HG02571 (cell line): ENCODE data around the gene PICALM.
"Not testable (repeated sequence)": the region's sequence is repeated elsewhere in the genome, so short reads cannot be mapped to it uniquely, and the experiment has no call there.

ENCODE experiments used
- ATAC-seq: cut with Tn5 transposase; IDR thresholded peaks from one replicate; pipeline ENCODE4 v1.9.1; 2021; ENCODE audit warnings: mild to moderate bottlenecking, moderate library complexity; ENCODE audit not compliant: unreplicated experiment

The PICALM gene

DNA sequence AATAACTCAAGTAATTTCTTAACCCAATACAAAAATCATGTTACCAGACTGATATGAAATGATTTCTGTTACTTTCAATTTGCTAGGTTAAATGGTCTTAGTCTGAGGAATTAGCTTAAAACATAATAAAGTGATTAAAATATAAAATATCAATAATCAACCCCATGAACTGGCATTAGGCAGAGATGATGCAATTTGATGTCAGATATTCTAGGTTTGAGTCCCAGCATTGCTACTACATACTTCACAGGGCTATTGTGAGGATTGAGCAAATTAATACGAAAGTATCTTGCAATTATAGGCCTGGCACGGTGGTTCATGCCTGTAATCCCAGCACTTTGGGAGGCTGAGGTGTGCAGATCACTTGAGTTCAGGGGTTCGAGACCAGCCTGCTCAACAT, 66.5 kb downstream of the PICALM start:
- no peak for ATAC-seq

DNA sequence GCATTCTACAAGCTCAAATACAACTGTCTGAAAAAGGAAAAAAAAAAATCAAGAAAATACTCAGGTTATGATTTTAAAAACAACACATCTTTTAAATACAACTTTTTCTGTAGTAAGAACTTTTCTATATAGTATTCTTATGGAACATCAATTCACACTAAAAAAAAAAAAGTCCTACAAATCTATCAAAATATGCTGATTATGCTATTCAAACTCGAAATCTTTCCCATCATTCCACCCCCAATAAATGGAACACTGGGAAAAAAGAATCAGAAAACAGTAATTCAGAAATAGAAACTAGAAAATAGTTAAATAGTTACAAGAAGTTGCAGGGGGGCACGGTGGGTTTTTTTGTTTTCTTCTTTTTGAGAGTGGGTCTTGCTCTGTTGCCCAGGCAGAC, 77.4 kb downstream of the PICALM start:
- no peak for ATAC-seq

DNA sequence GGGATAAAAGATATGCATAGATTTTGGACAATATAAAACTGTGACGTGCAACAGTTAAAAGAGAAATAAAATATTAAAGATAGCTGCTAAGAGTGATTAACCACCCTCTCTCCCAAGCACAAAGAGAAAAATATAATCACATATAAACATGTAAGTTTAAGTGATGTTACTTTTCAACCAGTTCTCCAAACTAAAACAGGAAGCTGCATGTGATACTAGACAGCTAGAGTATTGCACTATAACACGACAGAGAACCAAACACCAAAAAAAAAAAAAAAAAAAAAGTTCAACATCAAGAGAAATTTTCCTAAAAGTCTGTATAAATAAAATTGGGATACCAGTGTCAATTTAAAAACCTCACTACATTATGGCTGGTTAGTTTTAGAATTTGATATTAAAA, 79.1 kb downstream of the PICALM start:
- no peak for ATAC-seq

DNA sequence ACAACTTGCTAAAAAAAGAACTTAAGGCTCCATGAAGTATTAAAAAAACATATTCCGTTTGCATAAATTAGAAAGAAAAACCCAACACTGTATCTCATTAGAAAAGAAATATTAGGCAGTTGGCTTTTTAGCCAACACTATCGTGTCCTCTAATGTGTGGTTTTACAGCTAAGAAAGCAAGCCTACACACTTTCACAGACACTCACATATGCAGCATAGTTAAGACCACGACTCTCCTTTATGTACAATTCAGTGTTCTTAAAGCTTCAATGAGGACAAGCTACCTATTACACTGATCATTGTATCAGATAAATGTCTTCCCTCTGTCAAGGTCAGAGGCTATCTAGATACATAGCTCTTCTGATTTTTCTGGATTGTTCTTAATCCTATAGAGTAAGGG, 80.1 kb downstream of the PICALM start:
- ATAC-seq, result no peak

DNA sequence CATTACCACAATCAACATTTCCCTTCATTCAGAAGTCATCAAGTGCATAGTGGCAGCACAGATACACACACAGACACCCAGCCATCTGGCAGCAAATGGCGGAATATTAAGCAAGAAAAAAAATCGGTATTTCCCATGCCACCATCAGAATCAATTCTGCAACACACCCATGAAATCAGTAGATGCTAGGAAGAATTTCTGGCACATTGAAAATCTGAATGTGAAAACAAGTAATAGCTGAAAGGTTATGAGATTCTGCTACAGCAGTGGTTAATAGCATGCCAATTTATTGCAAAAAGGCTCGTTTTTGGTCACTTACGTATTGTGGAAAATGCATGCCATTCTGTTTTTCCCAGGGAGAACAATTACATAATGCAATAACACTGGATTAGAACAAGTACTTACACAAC, 91.1 kb downstream of the PICALM start:
- no peak for ATAC-seq

DNA sequence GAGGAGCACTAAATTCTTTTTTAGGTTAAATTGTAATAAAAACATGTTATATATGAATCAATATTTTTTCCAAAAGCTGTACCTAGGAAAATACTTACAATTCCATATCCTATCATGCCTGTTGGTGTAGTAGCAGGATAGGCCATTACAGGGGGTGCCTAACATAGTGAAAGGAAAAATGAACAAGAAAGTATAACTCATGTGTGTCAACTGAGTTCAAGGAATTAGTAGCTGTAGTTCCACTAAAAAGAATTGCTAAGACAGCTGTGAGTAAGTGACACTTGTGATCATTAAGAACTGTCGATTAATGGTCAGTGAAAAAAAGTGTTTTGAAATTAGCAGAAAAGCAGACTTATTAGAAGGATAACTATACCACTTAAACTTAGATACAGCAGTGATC, 92.4 kb downstream of the PICALM start:
- ATAC-seq, result no peak

DNA sequence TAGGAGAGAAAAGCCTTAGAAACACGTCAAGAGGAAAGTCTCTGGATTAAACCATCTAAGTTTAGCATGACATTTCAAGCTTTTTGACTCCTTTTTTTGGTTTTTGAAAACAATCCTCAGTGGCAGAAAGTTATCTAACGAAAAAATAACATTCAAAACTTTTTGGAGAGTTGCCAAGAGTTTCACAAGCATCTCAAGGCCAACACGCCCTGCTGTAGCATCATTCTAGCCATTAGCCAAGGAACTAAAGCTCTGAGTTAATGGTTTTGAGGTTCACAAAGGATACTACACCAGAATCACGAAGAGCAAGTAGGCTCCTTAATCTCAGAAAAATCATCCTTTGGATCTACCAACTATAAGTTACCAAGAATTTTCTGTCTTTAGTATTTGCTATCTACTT, 94.8 kb downstream of the PICALM start:
- no peak for ATAC-seq

DNA sequence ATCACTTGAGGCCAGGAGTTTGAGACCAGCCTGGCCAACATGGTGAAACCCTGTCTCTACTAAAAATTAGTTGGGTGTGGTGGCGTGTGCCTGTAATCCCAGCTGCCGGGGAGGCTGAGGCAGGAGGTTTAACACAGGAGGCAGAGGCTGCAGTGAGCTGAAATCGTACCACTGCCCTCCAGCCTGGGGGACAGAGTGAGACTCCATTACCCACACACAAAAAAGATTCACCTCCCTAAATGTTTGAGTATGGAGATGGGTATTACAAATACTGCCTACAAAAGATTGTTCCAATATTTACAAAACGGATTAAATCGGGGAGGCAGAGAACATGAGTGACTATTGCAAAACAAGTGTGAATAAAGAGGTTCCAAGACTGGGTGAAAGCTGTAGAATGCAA, 98.3 kb downstream of the PICALM start:
- ATAC-seq, result no peak

DNA sequence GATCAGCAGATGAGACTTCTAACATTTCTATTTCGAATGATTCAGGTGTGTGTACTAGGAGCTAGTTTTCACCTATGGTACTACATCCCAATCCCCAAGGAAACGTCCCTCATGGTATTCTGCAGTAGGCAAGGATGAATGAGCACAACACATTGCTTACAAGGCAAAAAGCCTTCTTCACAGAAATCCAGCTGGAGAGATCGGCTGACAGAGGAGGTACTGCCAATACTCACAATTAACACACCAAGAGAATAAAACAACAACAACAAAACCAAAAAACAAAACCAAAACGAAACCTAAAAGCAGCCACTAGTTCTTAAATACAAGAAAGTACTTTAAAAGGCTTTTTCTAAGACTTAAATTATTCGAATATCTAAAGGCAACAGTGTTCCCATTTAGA, 101.4 kb downstream of the PICALM start:
- ATAC-seq, result no peak

DNA sequence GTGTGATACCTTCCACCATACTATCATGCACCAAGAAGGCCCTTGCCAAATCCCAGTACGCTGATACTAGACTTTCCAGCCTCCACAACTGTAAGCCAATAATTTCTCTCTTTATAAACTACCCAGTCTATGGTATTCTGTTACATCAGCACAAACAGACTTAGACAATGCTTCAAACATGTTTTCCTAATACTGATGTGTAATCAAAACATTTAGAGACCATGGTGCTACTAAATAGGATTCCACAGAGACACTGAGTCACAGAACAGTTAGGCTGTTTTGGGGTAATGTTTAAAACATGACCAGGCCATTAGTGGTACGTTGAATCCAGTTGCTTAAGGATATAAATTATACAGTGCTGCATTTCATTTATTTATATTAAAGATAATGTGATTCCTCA, 103.7 kb downstream of the PICALM start:
- no peak for ATAC-seq

DNA sequence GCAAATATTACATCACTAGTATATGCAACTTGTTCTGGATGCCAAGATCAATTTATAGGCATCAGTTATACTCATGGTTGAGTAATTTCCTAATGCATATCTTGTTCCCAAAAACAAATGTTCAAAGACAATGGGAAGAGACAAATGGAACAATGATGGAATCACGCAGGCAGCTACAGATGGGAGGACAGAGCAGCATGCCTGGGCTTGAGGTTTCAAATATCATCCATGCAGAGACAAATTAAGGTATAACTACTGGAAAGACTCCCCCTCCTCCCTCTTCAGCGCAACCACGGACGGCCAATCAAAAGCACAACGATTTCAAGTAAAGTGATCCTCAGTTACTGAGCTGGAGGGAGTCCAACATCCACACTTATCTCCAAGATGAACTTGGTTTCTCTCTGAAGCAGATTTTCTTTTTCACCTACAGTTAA, 106.9 kb downstream of the PICALM start:
- no peak for ATAC-seq

DNA sequence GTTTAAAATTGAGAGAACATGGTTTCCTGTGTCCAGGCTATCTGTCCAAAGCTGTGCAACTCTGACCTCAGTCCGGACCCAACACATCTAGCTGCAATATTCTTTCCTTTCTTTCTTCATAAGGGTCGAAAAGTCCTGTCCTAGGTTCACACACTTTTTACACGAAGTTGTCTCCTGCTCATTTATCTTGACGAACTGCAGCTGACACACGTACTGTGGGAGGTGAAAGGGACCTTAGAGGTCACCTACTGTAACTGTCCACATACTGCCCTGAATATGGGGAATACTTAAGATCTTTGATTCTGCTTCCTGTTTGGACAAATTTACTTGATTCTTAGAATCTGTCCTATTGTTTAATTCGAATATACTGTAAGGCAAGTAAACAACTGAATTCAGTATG, 107.8 kb downstream of the PICALM start:
- no peak for ATAC-seq

DNA sequence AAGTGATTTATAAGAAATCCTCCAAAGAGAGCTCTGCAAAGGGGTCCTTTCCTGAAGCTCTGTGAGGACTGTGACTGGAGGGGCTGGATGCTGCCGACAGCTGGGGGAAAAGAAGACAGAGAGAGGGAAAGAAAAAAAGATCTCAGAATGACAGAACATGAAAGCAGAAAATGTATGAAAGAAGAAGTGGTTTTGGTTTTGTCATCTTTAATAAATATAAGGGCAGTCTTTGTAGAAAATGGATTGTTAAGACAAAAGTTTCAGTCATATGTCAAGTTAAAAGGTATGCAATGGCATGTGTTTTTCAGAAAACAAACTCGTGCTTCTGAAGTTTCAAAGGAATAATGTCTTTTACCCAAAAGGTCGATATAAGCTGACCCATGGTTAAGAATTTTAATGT, 108.2 kb downstream of the PICALM start:
- no peak for ATAC-seq

DNA sequence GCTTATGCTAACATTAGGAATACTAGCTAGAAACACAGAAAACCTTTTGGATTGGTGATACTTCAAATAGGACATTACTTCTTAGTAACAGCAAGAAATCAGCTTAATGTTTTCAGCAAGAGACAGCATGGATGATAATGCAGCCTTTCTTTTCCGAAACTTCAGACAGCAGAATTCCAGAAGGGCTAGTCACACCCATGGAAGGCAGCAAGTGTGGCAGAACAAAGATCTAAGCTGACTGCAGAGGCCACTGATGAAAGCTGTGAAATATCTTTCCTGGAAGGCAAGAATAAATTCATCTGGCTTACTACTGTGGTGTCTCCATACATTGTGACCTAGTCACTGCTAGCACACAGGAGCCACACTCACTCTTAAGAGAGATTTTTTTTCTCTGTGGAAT, 113.4 kb downstream of the PICALM start:
- no peak for ATAC-seq

DNA sequence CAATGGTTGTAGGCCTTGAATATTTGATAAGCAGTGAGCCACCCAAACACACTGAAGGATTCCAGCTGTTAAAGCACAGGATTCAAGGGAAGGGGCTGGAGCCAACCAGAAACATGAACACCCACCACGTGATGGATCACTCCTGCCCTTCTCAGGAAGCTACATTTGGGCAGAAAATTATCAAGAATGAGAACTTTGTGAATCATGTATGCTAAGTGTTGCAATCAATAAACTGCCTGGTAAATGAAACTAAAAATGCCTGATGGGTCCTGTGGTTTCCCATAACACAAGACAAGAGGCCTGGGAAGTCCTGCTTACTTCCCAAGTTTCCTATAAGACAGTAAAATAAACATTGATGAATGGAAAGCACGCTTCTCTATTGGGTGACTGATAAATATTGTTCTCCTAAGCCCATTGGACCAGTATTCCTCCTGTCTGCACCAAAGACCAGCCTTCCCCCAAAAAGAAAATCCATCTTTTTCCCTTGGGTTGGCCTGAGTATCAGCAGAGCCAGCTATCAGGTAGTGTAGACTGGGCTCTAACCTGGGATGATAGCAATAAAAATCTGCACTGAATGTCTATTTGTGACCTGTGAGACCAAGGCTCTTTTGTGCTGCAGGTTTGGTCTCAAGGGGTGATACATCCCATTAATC, 115.3 kb downstream of the PICALM start:
- no peak for ATAC-seq

DNA sequence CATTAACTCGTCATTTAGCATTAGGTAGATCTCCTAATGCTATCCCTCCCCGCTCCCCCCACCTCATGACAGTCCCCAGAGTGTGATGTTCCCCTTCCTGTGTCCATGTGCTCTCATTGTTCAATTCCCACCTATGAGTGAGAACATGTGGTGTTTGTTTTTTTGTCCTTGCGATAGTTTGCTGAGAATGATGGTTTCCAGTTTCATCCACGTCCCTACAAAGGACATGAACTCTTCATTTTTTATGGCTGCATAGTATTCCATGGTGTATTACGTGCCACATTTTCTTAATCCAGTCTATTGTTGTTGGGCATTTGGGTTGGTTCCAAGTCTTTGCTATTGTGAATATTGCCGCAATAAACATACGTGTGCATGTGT, 116.8 kb downstream of the PICALM start:
- ATAC-seq, result not testable (repeated sequence)

DNA sequence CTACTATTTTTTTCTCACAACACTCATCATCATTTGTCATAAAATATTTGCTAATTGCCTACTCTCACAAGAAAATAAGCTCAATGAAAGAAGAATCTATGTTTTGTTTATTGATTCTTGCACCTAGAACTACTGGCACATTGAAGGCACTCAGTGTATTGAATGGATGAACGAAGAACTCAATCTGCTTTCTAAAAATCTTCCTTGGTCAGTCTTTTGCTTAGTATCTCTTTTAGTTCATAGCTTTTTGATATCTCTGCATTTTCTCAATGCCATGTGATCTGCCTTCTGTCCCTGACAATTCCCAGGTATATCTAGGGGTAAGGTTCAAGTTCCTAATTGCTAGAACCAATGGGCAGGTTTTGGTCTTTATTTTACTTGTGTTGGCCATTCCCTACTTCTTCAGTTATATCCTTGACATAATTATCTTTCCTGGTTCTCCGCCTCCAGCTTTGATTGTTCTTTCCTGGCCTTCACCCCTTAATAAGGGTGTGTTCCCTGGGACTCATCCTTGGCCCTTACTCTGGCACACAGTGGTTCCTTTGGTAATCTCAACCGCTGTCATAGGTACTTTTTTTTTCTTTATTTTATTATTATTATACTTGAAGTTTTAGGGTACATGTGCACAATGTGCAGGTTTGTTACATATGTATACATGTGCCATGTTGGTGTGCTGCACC, 117.3 kb downstream of the PICALM start:
- ATAC-seq, result no peak

DNA sequence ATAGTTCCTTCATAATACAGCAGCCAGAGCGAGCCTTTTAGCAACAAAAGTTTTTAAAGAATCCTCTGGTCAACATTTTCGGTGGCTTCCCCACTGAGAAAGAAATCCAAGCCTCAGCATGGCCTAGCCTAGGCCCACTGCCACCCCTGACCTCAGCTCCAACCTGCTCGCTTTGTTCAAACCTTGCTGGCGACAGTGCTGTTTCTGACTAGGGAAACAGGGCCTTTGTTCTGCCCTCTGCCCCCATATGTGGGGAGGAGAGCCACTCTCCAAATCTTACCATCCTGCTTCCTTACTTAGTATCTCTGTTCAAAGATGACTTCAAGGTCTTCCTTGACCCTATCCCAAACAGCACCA, 117.9 kb downstream of the PICALM start:
- ATAC-seq, result no peak

DNA sequence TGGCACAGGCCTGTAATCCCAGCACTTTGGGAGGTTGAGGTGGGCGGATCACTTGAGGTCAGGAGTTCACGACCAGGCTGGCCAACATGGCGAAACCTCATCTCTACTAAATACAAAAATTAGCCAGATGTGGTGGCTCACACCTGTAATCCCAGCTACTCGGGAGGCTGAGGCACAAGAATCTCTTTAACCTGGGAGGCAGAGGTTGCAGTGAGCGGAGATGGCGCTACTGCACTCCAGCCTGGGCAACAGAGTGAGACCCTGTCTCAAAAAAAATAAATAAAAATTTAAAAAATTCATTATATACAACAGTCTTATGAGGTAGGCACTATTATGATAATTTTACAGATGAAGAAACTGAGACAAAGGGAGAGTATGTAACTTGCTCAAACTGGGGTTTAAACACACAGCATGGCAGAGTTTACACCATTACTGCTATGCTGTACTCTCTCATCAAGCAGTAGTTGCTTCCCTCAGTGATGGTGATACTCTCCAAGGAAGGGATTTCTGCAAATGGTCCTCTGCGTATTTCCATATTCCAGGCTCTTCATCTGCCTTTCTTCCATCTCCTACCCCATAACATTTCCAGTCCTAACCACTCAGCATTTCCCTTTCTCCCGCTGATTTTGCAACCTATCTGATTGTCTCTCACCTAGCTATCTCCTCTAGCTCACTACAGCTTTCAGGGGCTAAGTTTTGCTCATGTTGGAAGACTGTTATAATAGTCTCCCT, 118.4 kb downstream of the PICALM start:
- ATAC-seq, result no peak

DNA sequence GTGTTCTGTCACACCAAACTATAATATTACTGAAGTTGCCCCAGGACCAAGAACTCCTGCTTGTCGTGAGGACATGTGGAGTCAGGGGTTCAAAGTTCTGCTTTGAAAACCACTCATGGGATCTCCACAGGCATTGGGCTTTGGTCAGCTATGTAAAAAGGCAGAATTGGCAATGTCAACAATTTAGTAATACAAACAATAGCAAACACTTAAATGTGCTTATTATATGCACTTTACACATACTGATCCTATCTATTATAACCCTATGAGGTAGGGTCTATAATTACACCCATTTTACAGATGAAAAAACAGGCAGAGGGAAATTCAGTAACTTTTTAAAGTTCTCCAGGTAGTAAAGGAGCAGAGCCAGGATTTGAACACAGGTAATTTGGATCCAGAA, 119.1 kb downstream of the PICALM start:
- no peak for ATAC-seq

DNA sequence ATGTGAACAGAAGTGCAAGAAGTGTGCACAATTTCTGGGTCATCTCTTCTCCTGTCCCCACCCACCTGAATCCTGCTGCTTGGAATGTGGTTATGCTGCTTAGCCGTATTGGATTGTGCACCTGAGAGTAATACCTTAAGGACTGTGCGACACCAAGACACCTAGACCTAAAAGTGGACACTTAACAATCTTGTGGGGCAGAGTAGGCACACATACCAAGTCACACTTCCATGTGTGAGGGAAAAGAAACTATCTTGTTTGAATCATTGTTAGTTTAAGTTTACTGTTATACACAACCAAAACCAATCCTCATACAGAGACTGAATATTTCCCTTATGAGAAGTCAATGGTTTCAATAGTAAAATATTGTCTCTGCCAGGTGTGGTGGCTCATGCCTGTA, 120.0 kb downstream of the PICALM start:
- no peak for ATAC-seq
